Endothelial cell of umbilical vein (primary cell): ENCODE data around the gene RIMS3. TPM values are rescaled to one million over a fixed set of nuclear protein-coding genes. Genes with fewer than 3 reads are reported as not detected.

ENCODE experiments used
- BruUV-seq: library from RNA; stranded (reverse); fragments of 400-500 nt; replicated peaks from 2 replicates; lab custom pipeline; 2021; lab: Mats Ljungman, UMichigan
- CTCF ChIA-PET: fragments of 300-600, 350-600 bp; sonication (Branson Sonifier 250); formaldehyde crosslinking; loops from one replicate; lab custom pipeline; 2021; ENCODE audit warnings: antibody characterized with exemption, inconsistent platforms; lab: Charles Lee
- POLR2A ChIA-PET: fragments of 300-600, 350-600 bp; sonication (Branson Sonifier 250); formaldehyde crosslinking; loops from one replicate; lab custom pipeline; 2021; ENCODE audit warnings: antibody characterized with exemption, inconsistent platforms; lab: Charles Lee
- DNase-seq: peaks from one replicate; pipeline ENCODE4 v3.0.0-alpha.2; 2011; ENCODE audit warnings: low read depth, low spot score
- FAIRE-seq: peaks from 2 replicates; lab custom pipeline; 2011; peaks lifted over from hg19 to GRCh38; lab: Jason Lieb, UNC
- H2AFZ ChIP-seq: 2 replicates; pipeline ENCODE4 v1.6.0; 2012; ENCODE audit warnings: low read depth, low read length, control low read depth, inconsistent platforms
- H3K27ac ChIP-seq: 2 replicates; pipeline ENCODE4 v1.5.1; 2011; ENCODE audit warnings: low read depth, mild to moderate bottlenecking, control low read depth, low read length, moderate library complexity; ENCODE audit not compliant: insufficient read depth
- H3K27me3 ChIP-seq, 2 experiments: 2 replicates each; pipeline versions ENCODE4 v1.6.0 to v1.6.1; 2011; ENCODE audit warnings: low read length in 2 of 2, mixed read lengths in 1 of 2; ENCODE audit not compliant: control insufficient read depth in 2 of 2, insufficient read depth in 2 of 2
- H3K36me3 ChIP-seq, 2 experiments: 2 replicates in 1 of 2; 3 replicates in 1 of 2; pipeline ENCODE4 v1.5.1; 2011; ENCODE audit warnings: low read length in 2 of 2, mild to moderate bottlenecking in 1 of 2, moderate library complexity in 1 of 2; ENCODE audit not compliant: control insufficient read depth in 2 of 2, insufficient read depth in 2 of 2; ENCODE audit errors: extremely low read depth in 1 of 2
- H3K4me1 ChIP-seq: 3 replicates; pipeline ENCODE4 v1.5.1; 2011; ENCODE audit warnings: mild to moderate bottlenecking, low read length; ENCODE audit not compliant: control insufficient read depth, insufficient read depth; ENCODE audit errors: extremely low read depth
- H3K4me2 ChIP-seq: 2 replicates; pipeline ENCODE4 v1.6.1; 2011; ENCODE audit warnings: low read length, control low read depth, mixed read lengths; ENCODE audit not compliant: insufficient read depth
- H3K4me3 ChIP-seq, 3 experiments: fragments of 200-600 bp in 1 of 3; sonication (generic), shearing (Covaris generic) in 1 of 3; replicated peaks in 1 of 3; 2 replicates each; pipeline ENCODE4 v1.5.1; 2011 to 2016; ENCODE audit warnings: control low read depth in 3 of 3, low read length in 3 of 3, mild to moderate bottlenecking in 2 of 3, inconsistent platforms in 1 of 3, low read depth in 1 of 3, moderate library complexity in 1 of 3; ENCODE audit not compliant: insufficient read depth in 1 of 3
- H3K79me2 ChIP-seq: 2 replicates; pipeline ENCODE4 v1.6.0; 2012; ENCODE audit warnings: low read length, inconsistent platforms; ENCODE audit not compliant: control insufficient read depth, insufficient read depth
- H3K9ac ChIP-seq: replicated peaks from 2 replicates; pipeline ENCODE3; 2011; ENCODE audit warnings: low read length, control low read depth; ENCODE audit not compliant: insufficient read depth; ENCODE audit errors: extremely low read depth
- H3K9me1 ChIP-seq: replicated peaks from 3 replicates; pipeline ENCODE4 v1.6.0; 2011; ENCODE audit warnings: mild to moderate bottlenecking, low read length; ENCODE audit not compliant: control insufficient read depth, insufficient read depth; ENCODE audit errors: extremely low read depth
- H3K9me3 ChIP-seq: replicated peaks from 2 replicates; pipeline ENCODE4 v1.5.1; 2012; ENCODE audit warnings: low read length, inconsistent platforms; ENCODE audit not compliant: control insufficient read depth, insufficient read depth
- H4K20me1 ChIP-seq: replicated peaks from 2 replicates; pipeline ENCODE3; 2011; ENCODE audit warnings: mild to moderate bottlenecking, low read length; ENCODE audit not compliant: control insufficient read depth, insufficient read depth; ENCODE audit errors: extremely low read depth
- EZH2 ChIP-seq: IDR thresholded peaks from 2 replicates; pipeline ENCODE4 v1.6.1; 2012; ENCODE audit warnings: borderline replicate concordance, low read depth, mild to moderate bottlenecking, moderate library complexity, low read length, inconsistent platforms; ENCODE audit not compliant: severe bottlenecking
- FOS ChIP-seq: IDR thresholded peaks from 2 replicates; pipeline ENCODE4 v1.6.1; 2011; ENCODE audit warnings: mild to moderate bottlenecking, low read length, moderate library complexity, borderline replicate concordance; ENCODE audit not compliant: insufficient read depth
- GATA2 ChIP-seq: IDR thresholded peaks from 2 replicates; pipeline ENCODE4 v1.7.0; 2011; ENCODE audit warnings: low read depth, mild to moderate bottlenecking, moderate library complexity, mixed read lengths, low read length; ENCODE audit not compliant: insufficient read length, insufficient read depth
- JUN ChIP-seq: IDR thresholded peaks from 2 replicates; pipeline ENCODE4 v1.6.1; 2011; ENCODE audit warnings: borderline replicate concordance, low read depth; ENCODE audit not compliant: insufficient read length, insufficient read depth
- MAX ChIP-seq: IDR thresholded peaks from 2 replicates; pipeline ENCODE4 v1.6.1; 2011; ENCODE audit not compliant: insufficient read depth, insufficient read length
- MYC ChIP-seq: IDR thresholded peaks from one replicate; pipeline ENCODE4 v1.6.1; 2011; ENCODE audit warnings: mild to moderate bottlenecking, low read depth, low read length
- POLR2A ChIP-seq: IDR thresholded peaks from 2 replicates; pipeline ENCODE4 v1.6.1; 2012; ENCODE audit warnings: low read depth, mild to moderate bottlenecking, control low read depth, low read length
- POLR2AphosphoS5 ChIP-seq: IDR thresholded peaks from 2 replicates; pipeline ENCODE4 v1.6.1; 2012; ENCODE audit warnings: low read depth, mild to moderate bottlenecking, control low read depth, low read length, moderate library complexity; ENCODE audit not compliant: insufficient read depth
- dilution Hi-C: fragments of 300-500 bp; cut with MboI; formaldehyde crosslinking; loops from one replicate; pipeline ENCODE4 v1.15.0; 2019; ENCODE audit warnings: low sequenced_read_pairs; ENCODE audit not compliant: extremely low pct_ligation_motif_present
- intact Hi-C: fragments of 100-400 bp; cut with micrococcal nuclease; formaldehyde crosslinking; loops from one replicate; pipeline ENCODE4 v1.10.0; 2022
- polyA plus RNA-seq, 4 experiments: library from polyadenylated mRNA; depleted of rRNA in 3 of 4; stranded (reverse) in 3 of 4; unstranded in 1 of 4; fragments of >200 nt; gene quantifications; 2 replicates each; pipeline versions ENCODE4 v1.2.1 to v1.2.3, GENCODE V29; 2011 to 2012; ENCODE audit warnings: missing spikeins in 1 of 4
- total RNA-seq: library from RNA; stranded (reverse); gene quantifications from 2 replicates; pipeline ENCODE4 v1.2.3, GENCODE V29; 2021
- TF ChIP-seq, protein P1 (sequence below), 2 donors: IDR thresholded peaks; 1 replicate in 1 of 2; 2 replicates in 1 of 2; pipeline ENCODE4 v1.5.1; 2011; ENCODE audit warnings: low read length in 2 of 2, mild to moderate bottlenecking in 2 of 2, moderate library complexity in 2 of 2, control low read depth in 1 of 2, inconsistent platforms in 1 of 2, low read depth in 1 of 2; ENCODE audit not compliant: insufficient read depth in 1 of 2; ENCODE audit errors: extremely low read depth in 1 of 2

The RIMS3 gene
- total and polyA plus RNA-seq, 2 donors (not counting 3 experiments of a cell fraction or from before 2014, with no cell fraction given) = 0.14 to 0.15 TPM

DNA sequence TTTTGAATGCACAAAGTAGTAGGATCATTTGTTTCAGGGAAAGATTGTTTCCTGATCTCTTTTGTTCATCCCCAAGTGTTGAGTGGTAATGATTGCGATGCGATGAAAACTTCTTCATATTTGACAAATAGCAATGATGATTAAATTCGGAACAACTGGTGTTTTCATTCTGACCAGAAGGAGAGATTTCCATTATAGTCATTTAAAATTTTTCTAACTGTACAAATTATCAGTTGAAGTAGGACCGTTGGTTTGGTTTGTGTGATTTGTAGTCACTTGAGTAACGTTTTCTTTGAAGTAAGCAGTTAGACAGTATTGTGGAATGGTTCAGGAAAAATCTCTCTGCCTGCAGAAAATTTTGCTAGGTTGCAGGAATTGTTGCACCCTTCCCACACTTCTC lies 32.0 kb upstream of the RIMS3 start:
- dilution Hi-C loops (no loop called here), intact Hi-C loops (no loop called here)
- Histone ChIP-seq H3K79me2 (peaks cover 67% of the 10 kb centered on the region), H4K20me1 (no peaks in the 10 kb centered on the region), H3K4me1 (peaks cover 8% of the 10 kb centered on the region), H3K4me2 (no peak overlapping the region), H3K27me3 (no peaks in the 10 kb centered on the region), H3K9ac (no peak overlapping the region), H3K36me3 (no peaks in the 10 kb centered on the region), H2AFZ (no peak overlapping the region), H3K9me1 (no peaks in the 10 kb centered on the region), H3K27ac (no peak overlapping the region), H3K9me3 (no peaks in the 10 kb centered on the region), H3K4me3 (no peak overlapping the region)
- ChIA-PET CTCF (no interaction called here), POLR2A (no interaction called here)
- TF ChIP-seq, protein P1, sequence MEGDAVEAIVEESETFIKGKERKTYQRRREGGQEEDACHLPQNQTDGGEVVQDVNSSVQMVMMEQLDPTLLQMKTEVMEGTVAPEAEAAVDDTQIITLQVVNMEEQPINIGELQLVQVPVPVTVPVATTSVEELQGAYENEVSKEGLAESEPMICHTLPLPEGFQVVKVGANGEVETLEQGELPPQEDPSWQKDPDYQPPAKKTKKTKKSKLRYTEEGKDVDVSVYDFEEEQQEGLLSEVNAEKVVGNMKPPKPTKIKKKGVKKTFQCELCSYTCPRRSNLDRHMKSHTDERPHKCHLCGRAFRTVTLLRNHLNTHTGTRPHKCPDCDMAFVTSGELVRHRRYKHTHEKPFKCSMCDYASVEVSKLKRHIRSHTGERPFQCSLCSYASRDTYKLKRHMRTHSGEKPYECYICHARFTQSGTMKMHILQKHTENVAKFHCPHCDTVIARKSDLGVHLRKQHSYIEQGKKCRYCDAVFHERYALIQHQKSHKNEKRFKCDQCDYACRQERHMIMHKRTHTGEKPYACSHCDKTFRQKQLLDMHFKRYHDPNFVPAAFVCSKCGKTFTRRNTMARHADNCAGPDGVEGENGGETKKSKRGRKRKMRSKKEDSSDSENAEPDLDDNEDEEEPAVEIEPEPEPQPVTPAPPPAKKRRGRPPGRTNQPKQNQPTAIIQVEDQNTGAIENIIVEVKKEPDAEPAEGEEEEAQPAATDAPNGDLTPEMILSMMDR (IDR thresholded peaks at IDR 0.05; ENCODE audit: extremely low read depth in 1 of 2, insufficient read depth in 1 of 2, low read depth in 1 of 2, low read length in 2 of 2) = no peak
- no peak for TF ChIP-seq GATA2
- TF ChIP-seq EZH2 = no peak
- no peak for TF ChIP-seq MYC
- TF ChIP-seq POLR2AphosphoS5 = no peak
- no peak for TF ChIP-seq POLR2A
- no peak for TF ChIP-seq MAX
- no peak for TF ChIP-seq FOS
- no peak for TF ChIP-seq JUN
- no TSS peak for BruUV-seq
- DNase-seq (no peak), FAIRE-seq (no peak)
